ENCODE measurements around the gene PRR33. TPM values are rescaled to one million over a fixed set of nuclear protein-coding genes. Genes with fewer than 3 reads are reported as not detected.

PRR33 gene
- total and polyA plus RNA-seq, 10 of the 15 experiments (the other 5 are each of a cell fraction or from before 2014, with no cell fraction given) = 0.02 to 1.0 (median 0.38) TPM; not detected in 6

- H3K9me3 ChIP-seq (replicated peaks; ENCODE audit: control insufficient read depth, insufficient read depth, low read length) = no peaks in the 10 kb centered on the region
- no peak overlapping the region for H2AFZ ChIP-seq (ENCODE audit: control insufficient read depth, low read depth, low read length)
- peak overlapping the region; percentile 96 for H3K4me3 ChIP-seq
- TF ChIP-seq MXI1 (IDR thresholded peaks at IDR 0.05; ENCODE audit: low read depth, low read length) (peak; percentile 35; the same call in 1 of the 2 replicates), SKIL (IDR thresholded peaks at IDR 0.05; ENCODE audit: low read depth, poor library complexity, severe bottlenecking) (no peak), IRF4 (IDR thresholded peaks at IDR 0.05; ENCODE audit: low read depth, low read length) (no peak), ZNF687 (IDR thresholded peaks at IDR 0.05) (peak; percentile 48; the same call in 1 of the 2 replicates), SUZ12 (IDR thresholded peaks at IDR 0.05; ENCODE audit: unreplicated experiment) (no peak), PAX5 (IDR thresholded peaks at IDR 0.05; ENCODE audit: borderline replicate concordance, low read depth, low read length) (no peak), MTA2 (IDR thresholded peaks at IDR 0.05; ENCODE audit: low read depth) (no peak), BACH1 (IDR thresholded peaks at IDR 0.05; ENCODE audit: borderline replicate concordance) (0 out of 2 replicates have a peak, but pooled peaks have one; percentile 24), MYC (IDR thresholded peaks at IDR 0.05; ENCODE audit: insufficient read depth, insufficient read length, insufficient replicate concordance, low read length, severe bottlenecking) (peak; percentile 19), TAF1 (IDR thresholded peaks at IDR 0.05; ENCODE audit: borderline replicate concordance, low read depth, low read length) (0 out of 2 replicates have a peak, but pooled peaks have one; percentile 17), TCF12 (IDR thresholded peaks at IDR 0.05; ENCODE audit: low read depth, low read length) (0 out of 2 replicates have a peak, but pooled peaks have one; percentile 9), ZNF217 (IDR thresholded peaks at IDR 0.05) (no peak), CBFB (IDR thresholded peaks at IDR 0.05; ENCODE audit: low read depth) (peak; percentile 21; the same call in 1 of the 2 replicates)
- peak overlapping the region; percentile 100 for H3K4me2 ChIP-seq (ENCODE audit: control insufficient read depth, insufficient read depth)
- intact Hi-C loops (cut with micrococcal nuclease; ENCODE audit: unreplicated experiment) (loop anchor here (5.0 kb wide), 2 partner anchors 529 to 549 kb away; partner anchors contain the start of gene TSSC4), in situ Hi-C loops (cut with MboI) (loop anchor here (5.0 to 10.0 kb wide), 2 partner anchors 529 to 1009 kb away; partner anchors contain the start of genes POLR2L and TSPAN4)
- H4K20me1 ChIP-seq (ENCODE audit: control insufficient read depth, insufficient read depth) = peaks cover 15% of the 10 kb centered on the region; the same call in 1 of the 2 replicates
- no peak for DNase-seq (ENCODE audit: low read depth, low spot score)
- peaks cover 60% of the 10 kb centered on the region for H3K4me1 ChIP-seq (ENCODE audit: control insufficient read depth, insufficient read depth, low read length)
- H3K9ac ChIP-seq (ENCODE audit: control insufficient read depth, insufficient read depth, low read length) = peak overlapping the region; percentile 92
- peaks cover 64% of the 10 kb centered on the region for H3K79me2 ChIP-seq (ENCODE audit: control insufficient read depth, insufficient read depth, low read length)
- CTCF ChIA-PET = interaction anchor here (0.6 to 5.5 kb wide), 7 partner anchors 15 to 298 kb away, joined by 3 to 23 read pairs (median 4); partner anchors contain the start of gene TNNI2
- FAIRE-seq = no peak
- TSS peak; percentile 87 for BruUV-seq (replicated peaks)
- POLR2A ChIA-PET = interaction anchor here (0.6 to 1.0 kb wide), 2 partner anchors 37 to 928 kb away, joined by 3 to 4 read pairs; partner anchors contain the start of gene AP2A2
- RAD21 ChIA-PET (ENCODE audit: unreplicated experiment) = interaction anchor here (1.2 kb wide), 1 partner anchor 83 kb away, joined by 3 read pairs; no protein-coding TSS in a partner anchor
- H3K27me3 ChIP-seq (replicated peaks in 1 of 2; ENCODE audit: control insufficient read depth in 2 of 2, insufficient read depth in 2 of 2, low read length in 1 of 2) = no peaks in the 10 kb centered on the region
- SMC1A ChIA-PET (ENCODE audit: uncharacterized antibody, unreplicated experiment) = interaction anchor here (1.2 to 2.6 kb wide), 3 partner anchors 11 to 149 kb away, joined by 3 to 7 read pairs (median 3); no protein-coding TSS in a partner anchor
- peak overlapping the region; percentile 99 for H3K27ac ChIP-seq (ENCODE audit: control insufficient read depth, insufficient read depth)
- ATAC-seq = peak; percentile 10
- WGBS (ENCODE audit: insufficient coverage, insufficient replicate concordance, low lambda C conversion rate, missing lambda C conversion rate) = 2% methylated on average over 19 of the region's 19 CpGs
- H3K36me3 ChIP-seq (ENCODE audit: control insufficient read depth in 2 of 2, insufficient read depth in 2 of 2, low read length in 1 of 2) = peaks cover 1 to 3% of the 10 kb centered on the region in 2 experiments; a peak in 2 of 4 replicates
Observed at GRCh38 chr11:1853376-1854131, 38.1 kb downstream of the PRR33 start.
